ENCODE data around the gene GPR84.

The GPR84 gene

GRCh38 chr12:54374562-54375258, 10.4 kb upstream of the GPR84 start:
- TF ChIP-seq CTCF (IDR thresholded peaks at IDR 0.05; ENCODE audit: low read depth, low read length): no peak
- no peak for DNase-seq (ENCODE audit: extremely low read depth, low read depth)

- no peak for DNase-seq (ENCODE audit: extremely low read depth, low read depth)
- TF ChIP-seq CTCF (IDR thresholded peaks at IDR 0.05; ENCODE audit: low read depth, low read length): no peak
Observed at GRCh38 chr12:54373649-54374561, 9.6 kb upstream of the GPR84 start.

GRCh38 chr12:54372113-54372806, 8.0 kb upstream of the GPR84 start:
- no peak for DNase-seq (ENCODE audit: extremely low read depth, low read depth)
- TF ChIP-seq CTCF (IDR thresholded peaks at IDR 0.05; ENCODE audit: low read depth, low read length): no peak

- no peak for TF ChIP-seq CTCF (IDR thresholded peaks at IDR 0.05; ENCODE audit: low read depth, low read length)
- DNase-seq (ENCODE audit: extremely low read depth, low read depth): no peak
Observed at GRCh38 chr12:54371328-54372112, 7.2 kb upstream of the GPR84 start.

- DNase-seq (ENCODE audit: extremely low read depth, low read depth): peak; percentile 69
- TF ChIP-seq CTCF (IDR thresholded peaks at IDR 0.05; ENCODE audit: low read depth, low read length): peak; percentile 92
Observed at GRCh38 chr12:54370171-54370730, 6.0 kb upstream of the GPR84 start.

- DNase-seq (ENCODE audit: extremely low read depth, low read depth): no peak
- TF ChIP-seq CTCF (IDR thresholded peaks at IDR 0.05; ENCODE audit: low read depth, low read length): no peak; the same call in none of the 2 replicates
Observed at GRCh38 chr12:54369597-54370131, 5.4 kb upstream of the GPR84 start.

Data from AG09319 (cell line).